Embryonic facial prominence (tissue), 1 donor: Measurements from ENCODE around the gene OTOL1.
"Not testable (repeated sequence)": the region's sequence is repeated elsewhere in the genome, so short reads cannot be mapped to it uniquely, and the experiment has no call there.

Experiments used
- DNase-seq: peaks from one replicate; pipeline ENCODE4 v3.0.0-alpha.2; 2016; ENCODE audit errors: extremely low spot score

OTOL1 gene

DNA sequence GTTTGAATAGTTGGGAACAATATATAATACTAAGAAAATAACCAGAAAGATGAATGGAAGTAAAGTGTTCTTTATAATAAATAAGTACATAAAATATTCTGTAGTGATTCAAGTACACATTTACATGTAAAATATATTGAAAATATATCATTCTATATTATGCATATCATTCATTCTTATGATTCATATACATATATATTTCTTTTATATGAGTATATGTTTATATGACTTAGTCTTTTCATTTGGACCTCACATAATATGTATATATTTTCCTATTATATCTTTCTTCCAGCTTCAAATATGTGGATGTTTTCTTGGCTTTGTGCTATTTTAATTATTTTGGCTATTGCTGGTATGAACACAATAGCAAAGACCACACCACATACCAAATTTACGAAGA is at the start of gene OTOL1:
Gene OTOL1, plus strand, starts transcription at position 301 of the 400 bp plus-strand sequence. Its CDS starts 0 bp downstream, at position 301.
- no peak for DNase-seq

DNA sequence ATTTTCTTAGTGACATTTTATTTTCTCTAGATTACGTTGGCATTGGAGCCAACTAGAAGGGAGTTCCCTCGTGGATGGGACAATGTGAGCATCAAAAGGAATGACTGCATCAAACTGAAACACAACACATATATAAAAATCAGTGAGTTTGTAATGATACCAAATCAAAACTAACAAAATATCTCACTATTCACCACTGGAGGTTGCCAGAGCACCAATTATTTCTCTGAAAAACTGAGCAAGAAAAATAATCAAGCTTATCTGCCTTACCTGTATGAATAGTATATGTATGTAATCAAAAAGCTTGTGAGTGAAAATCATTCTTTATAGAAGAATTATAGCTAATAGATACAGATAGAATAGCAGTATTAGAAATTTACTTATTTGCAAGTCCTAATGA is 46.8 kb upstream of the OTOL1 start:
- DNase-seq = no peak

DNA sequence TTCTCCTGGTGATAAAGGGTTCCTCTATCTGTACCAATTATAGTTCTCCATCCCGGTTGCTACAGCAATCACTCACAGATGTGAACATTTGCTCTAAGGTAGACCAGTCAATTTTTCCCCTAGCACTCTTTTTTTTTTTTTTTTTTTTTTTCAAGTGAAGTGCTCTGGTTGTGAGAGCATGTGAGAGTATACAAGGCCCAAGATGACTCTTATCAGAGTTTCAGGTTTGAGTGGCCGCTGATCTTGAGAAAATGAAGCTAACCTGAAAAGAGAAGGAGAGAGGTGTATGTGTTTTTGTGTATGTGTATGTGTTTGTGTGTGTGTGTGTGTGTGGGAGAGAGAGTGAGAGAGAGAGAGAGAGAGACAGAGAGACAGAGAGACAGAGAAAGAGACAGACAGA is 44.4 kb upstream of the OTOL1 start:
- no peak for DNase-seq

DNA sequence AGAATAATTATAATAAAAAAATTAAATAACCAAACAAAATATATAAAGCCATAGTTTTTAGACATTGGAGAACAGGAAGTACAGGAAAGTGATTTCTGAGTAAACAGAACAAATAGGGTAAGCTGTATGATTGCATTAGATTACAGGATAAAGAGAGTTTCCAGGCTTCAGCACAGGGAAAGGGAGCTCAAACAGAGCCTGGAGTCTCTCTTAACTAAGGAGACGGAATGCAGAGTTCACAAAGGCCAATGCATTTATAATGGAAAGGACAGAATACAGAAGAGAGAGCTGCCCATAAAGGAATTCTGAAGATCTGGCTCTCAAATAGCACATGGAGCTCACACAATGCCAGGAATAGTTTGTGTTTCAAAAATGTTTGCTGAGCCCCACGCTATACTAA is 42.0 kb upstream of the OTOL1 start:
- no peak for DNase-seq

DNA sequence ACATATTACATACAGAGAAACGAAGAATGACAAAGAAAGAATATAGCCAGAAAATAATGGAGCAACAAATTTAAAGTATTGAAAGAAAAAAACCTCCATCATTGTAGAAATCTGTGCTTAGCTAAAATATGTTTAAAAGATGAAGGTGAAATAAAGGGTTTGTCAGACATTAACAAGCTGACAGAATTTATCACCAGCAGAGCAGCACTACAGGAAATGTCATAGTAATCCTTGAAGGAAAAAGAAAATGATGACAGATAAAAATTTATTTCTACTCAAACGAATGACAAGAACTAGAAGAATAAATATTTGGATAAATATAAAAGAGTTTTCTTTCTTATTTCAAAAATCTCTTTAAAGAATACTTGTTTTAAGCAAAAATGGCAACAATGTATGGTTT is 40.6 kb upstream of the OTOL1 start:
- DNase-seq = no peak

DNA sequence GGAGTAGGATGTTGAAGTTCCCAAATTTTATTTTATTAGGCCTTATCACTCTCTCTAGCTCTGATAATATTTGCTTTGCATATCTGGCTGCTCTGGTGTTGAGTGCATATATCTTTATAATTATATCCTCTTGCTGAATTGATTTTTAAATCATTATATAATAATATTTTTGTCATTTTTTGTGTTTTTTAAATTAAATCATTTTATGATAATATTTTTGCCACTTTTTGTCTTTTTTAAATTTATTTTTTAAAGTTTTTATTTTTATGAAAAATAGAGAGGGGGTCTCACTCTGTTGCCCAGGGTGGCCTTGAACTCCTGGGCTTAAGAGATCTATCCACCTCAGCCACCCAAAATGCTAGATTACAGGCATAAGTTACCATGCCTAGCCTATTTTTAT is 34.5 kb upstream of the OTOL1 start:
- no peak for DNase-seq

DNA sequence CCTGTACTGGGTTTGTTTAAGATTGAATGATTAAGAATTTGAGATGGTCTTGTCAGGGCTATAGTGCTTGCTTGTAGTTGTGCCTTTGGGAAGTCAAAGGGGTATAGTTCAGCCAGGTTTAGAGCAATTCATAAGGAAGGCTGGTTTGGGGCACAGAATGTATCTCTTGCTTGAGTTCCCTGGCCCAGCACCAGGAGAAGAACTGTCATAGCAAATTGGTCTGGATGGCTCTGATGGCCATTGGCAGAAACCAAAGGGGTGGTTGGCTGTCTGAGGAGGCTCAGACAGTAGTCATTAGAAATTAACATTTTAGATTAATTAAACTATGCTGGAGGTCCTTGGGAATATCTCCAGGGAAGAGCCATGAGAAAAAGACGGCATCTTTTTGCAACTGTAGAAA is 25.4 kb upstream of the OTOL1 start:
- no peak for DNase-seq

DNA sequence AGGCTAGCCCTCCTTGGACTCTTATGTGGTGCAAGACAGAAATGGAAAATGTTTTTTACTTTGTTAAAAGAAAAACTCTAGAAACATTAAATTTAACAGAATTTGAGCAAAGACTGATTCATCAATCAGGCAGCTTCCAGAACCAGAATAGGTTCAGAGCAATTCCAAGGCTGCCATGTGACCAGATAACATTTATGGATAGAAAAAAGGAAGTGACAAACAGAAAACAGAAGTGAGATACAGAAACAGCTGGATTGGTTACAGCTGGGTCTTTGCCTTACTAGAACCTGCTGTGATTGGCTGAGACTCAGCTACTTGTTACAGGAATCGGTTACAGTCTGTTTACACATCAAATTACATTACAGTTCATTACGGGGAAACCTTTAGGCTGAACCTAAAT is 22.5 kb upstream of the OTOL1 start:
- DNase-seq = no peak

DNA sequence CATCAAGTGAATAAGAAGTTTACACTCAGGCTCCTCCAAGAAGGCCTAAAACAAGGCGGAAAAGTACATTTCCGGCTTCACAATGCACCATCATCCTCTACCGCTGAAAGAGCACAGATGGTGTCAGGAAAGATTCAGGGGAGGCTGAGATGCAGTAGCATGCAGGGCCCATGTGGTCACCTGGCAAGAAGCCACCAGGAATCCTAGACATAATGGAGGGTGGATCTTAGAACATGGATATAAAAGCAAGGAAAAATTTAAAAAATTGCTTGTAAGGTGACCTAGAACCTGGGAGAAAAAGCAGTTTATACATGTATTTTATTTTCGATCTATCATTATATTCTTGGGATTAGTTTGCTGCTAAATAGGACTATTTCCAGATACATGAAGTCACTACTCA is 21.9 kb upstream of the OTOL1 start:
- no peak for DNase-seq

DNA sequence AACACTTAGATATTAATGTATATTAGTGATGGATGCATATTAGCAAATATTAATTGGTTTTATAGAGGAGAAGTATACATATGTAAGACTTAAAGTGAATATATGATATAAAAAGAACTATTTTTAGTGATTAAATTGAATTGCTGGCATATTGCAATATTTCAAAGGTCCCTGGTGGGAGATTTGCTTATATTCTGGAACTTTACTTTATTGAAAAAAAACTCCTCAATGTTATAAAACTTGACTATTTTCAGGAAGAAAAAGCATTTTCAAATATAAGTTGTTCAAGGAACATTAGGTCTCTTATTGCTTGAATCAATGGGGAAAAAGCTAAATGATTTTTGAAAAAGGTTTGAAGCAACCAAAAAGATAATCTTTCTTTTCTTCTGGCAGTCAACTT is 21.4 kb upstream of the OTOL1 start:
- DNase-seq = no peak

DNA sequence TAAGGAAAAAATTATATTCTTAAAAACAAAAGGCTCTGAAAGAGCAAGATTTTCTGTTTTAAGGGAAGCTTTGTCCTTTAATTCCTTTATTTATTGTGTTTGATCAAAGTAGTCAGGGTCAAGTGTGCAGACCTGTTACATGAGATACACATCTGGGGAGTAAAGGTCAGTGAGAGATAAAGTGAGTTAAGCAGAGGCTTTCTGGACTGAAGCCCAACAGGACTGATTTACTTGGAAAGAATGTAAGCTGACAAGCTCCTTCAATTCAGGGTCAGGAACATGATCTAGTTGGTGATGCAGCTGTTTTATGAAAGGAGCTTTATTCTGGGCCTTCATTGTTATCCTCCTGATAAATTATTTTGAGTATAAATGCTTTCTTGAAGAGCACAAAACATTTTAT is 20.7 kb upstream of the OTOL1 start:
- no peak for DNase-seq

DNA sequence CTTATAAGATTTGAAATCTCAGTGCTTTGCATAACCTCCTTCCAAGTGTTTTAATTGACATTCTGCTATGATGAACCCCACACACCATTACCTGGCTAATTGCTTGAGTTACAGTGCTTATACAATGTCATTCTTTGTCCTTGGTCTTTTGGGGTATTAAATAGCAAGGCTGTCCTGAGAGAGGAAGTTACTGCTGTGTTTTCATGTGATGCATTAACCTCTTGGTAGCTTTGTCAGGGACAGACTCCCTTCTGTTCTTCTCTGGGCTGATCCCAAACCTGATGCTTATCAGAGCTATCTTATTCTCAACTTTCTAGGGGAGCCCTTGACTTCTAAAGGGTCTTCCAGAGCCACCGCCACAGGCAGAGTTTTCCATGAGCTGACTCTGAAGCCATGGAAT is 12.4 kb upstream of the OTOL1 start:
- no peak for DNase-seq

DNA sequence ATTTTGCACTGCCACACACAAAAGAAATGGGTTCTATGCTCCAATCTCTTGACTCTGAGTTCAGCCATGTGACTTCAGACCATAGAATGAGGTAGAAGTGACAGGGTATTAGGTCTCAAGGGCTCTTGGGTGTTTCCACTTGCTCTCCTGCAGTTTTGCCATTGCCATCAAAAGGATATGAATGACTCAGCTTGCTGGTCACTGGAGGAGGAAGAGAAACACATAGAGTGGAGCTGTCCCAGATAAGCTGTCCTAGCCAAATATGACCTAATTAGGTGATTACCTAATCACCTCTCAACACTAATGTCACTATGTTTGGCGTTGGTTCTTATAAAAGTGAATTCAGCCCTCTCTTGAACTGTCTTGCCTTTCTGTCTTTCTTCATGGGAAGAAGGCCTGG is 8.3 kb upstream of the OTOL1 start:
- not testable (repeated sequence) for DNase-seq

DNA sequence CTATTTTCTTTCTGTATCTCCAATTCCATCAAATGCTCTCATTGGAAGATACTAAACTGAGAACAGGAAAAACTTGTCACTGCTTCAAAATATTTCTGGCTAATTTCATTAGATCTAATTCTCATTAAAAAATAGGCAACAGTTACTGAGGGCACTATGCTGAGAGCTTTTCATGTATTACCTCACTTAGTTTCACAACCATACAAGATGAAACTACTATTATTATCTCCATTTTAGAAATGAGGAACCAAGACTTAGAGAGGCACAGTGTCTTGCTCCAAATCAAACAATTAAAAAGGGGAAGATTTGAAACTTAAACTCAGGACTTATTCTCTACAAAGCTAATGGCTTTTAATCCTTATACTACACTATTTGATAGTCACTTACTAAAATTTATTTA is 7.2 kb upstream of the OTOL1 start:
- DNase-seq = no peak

DNA sequence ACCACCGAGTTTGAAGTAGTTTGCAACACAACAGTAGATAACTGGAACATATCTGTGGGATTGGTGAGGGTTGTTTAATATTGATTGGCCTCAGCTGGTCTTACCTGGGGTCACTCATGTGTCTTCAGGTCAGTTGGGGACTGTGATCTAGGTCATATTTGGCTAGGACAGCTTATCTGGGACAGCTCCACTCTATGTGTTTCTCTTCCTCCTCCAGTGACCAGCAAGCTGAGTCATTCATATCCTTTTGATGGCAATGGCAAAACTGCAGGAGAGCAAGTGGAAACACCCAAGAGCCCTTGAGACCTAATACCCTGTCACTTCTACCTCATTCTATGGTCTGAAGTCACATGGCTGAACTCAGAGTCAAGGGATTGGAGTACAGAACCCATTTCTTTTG is 5.8 kb upstream of the OTOL1 start:
- DNase-seq = not testable (repeated sequence)

DNA sequence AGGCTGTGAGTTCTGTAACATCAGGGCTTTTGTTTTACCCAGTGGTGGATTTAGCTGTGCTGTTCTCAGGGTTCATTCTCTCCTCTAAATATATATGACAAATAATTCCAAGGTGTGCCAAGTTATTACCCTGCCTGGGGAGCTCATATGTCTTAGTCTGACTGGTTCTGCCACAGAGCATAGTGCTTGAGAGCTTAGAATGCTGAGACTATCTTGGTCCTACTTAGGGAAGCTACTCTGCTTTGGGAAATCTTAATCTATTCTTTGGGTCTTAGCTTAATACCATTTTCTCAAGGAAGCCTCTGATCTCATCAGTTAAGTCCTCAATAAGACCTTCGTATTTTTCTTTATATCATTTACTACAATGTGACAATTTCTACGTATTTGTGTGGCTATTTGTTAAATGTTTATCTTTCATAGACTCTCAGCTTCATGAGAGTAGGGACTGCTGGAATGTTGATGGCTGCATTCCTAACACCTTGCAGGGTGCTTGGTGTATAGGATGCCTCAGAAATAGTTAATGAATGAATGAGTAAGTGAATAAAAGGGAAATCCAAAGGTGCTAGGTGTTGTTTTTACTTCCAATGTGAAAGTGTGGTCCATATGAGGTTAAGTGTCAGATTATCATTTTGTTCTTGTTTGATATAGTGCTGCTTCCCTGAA is 1.8 kb downstream of the OTOL1 start:
- no peak for DNase-seq

DNA sequence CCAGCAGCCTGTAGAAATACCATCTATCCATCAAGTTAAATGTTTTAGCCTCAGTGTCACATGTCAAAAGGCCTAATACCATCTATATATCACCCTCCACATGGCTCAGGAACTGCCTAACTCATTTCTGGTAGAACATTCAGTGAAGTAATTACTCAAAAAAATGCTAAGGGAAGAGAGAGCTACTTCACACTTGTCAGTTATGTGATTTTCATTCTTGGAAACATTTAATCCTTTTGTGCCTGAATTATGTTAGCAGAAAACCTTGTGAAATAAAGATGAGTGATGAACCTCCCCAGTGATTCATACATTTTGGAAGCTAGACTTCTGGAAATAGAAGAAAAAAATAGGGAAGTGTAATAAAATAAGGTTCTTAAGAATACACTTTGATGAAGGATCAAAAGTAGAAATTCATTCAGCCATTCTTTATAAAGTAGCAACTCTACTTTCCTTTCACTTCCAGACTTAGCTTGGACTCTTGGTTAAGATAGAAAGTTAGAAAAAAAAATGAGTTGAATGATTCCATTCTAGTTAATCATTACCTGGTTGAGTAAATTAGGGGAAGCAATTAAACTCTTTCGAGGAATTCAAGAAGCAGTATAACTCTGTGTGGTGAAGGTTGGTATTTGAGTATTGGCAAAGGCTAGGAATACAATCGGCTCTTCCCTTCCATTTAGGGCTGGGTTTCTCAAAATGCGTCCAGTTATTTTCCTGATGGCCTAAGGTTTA is 3.6 kb downstream of the OTOL1 start:
- no peak for DNase-seq

DNA sequence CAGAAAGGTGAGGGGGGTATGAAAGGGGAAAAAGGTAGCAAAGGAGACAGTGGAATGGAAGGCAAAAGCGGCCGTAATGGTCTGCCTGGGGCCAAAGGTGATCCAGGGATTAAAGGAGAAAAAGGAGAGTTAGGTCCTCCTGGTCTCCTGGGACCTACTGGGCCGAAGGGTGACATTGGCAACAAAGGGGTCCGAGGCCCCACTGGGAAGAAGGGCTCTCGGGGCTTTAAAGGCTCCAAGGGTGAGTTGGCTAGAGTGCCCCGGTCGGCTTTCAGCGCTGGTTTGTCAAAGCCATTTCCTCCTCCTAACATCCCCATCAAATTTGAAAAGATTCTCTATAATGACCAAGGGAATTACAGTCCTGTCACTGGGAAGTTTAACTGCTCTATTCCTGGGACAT is 6.7 kb downstream of the OTOL1 start:
- DNase-seq = no peak

DNA sequence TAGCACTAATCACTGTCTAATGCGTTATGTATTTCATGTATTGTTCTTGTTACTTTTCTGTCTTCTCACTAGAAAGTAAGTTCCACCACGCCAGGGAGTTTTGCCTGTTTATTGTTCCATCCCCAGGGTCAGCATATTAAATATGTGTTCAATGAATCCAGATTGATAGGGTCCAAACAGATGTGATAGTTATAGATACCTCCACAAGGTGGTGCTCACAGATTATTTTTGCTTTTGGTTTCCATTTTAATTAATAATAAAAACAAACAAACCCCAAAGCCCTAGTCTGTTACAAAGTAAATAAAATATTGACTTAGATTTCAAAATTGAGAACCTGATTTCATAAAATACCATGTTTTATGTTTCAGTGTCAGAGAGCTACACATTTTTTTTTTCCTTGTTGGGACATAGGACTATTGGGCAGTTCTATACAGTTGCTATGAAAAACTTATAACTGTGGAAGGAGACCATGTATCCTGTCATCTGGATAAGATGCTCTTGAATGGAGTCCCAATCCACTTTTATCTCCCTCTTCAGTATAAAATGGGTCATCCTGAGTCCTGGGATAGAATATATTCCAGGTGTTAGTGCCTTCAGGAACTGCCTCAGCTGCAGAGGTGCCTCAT is 12.4 kb downstream of the OTOL1 start:
- DNase-seq = no peak

DNA sequence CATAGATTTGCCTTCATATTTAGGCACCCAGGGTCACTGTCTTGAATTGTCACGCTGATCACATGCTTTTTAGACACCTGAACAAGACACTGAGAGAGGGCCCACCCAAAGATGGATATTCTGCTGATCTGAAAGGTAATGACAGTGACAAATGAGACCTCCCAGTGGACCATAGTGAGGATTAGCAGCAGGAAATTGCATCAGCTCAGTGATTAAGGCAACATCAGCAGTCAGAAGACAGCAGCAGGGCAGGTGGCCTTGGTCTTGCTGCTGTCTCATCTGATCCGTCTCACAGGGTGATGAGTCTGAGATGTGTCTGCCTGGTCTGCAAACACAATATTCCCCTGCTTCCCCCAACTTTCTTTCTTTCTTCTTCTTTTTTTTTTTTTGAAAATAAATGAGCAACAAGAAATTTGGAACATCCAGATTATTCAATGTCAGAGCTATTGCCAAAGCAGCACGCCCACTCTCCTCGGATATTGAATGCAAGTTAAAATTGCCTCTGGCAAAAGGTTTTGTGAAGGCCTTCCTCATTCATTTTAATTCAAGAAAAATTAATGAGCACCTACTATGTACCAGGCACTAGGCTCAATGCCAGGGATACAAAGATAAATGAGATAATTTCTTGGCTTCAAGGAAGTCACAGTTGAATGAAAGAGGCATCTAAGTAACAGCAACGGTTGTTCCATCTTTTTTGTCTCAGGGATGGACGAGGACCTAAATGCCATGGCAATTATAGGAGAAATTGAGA is 14.1 kb downstream of the OTOL1 start:
- no peak for DNase-seq

DNA sequence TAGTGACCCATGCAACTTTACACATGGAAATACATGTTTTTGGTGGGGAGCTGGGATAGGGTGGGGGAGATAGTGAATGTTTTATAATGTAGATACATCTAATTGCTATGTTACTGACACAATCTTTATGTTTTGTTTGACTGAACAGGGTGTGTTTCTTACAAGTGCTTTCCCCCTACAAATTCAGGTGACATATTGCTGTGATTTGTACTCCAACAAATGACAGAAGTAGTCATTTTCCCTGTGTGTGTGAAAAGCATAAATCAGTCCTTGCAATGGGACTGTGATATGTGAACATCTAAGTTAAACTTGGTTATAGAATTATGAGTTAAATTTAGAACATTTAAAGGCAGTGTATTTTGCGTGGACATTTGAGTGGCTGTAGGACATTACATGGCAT is 27.3 kb downstream of the OTOL1 start:
- DNase-seq = no peak

DNA sequence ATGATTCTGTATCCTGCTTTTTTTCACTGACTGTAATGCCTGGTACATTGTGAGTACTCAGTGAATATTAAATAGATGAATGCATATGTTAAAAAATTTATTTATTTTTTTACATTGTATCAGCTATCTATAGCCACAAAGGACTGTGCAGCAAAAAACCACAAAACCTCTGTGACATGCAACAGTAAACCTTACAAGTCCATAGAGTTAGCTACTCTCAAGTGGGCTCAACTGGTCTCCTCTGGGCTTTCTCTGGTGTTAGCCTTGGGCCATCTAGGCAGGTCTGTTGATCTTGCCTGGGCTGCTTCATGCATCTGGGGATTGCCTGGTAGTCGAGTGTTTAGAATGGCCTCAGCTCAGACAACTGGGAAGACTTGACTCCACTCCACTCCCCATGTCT is 35.3 kb downstream of the OTOL1 start:
- no peak for DNase-seq

DNA sequence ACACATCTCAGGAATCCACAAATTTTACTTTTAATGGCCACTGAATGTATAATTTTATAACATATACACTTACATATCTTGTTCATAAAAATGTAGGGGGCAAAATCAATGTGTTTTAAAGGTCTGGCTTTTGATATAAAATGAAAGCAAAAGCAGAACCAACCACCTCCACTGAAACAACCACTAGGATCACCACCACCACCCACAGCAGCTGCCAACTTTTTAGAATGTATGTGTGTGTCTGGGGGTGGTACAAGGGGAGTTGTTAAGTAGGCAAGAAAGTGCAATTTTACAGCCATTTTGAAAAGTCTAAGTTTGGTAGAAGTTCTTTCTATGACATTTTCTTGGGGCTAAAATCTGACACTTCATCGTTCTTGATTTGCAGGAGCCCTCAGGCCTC is 44.0 kb downstream of the OTOL1 start:
- no peak for DNase-seq
